Measurements from ENCODE around the gene NDUFA5.

- TF ChIP-seq CTCF (IDR thresholded peaks at IDR 0.05; ENCODE audit: low read depth, low read length) (no peak), EZH2phosphoT487 (IDR thresholded peaks at IDR 0.05; ENCODE audit: low read depth) (no peak)
Measured at GRCh38 chr7:123498031-123498430, 59.6 kb downstream of the NDUFA5 start.

Measured in OCI-LY3 (cell line).